CD14-positive monocyte (primary cell): ENCODE measurements around the gene TESPA1. TPM values are rescaled to one million over a fixed set of nuclear protein-coding genes. Genes with fewer than 3 reads are reported as not detected.
A peak's percentile ranks its signal among the peaks of the same experiment; 100 is the strongest.

Experiments used
- DNase-seq, 3 donors: peaks; one replicate each; pipeline ENCODE4 v3.0.0-alpha.2; 2011 to 2022
- H2AFZ ChIP-seq: 2 replicates; pipeline ENCODE4 v1.6.0; 2012; ENCODE audit warnings: mild to moderate bottlenecking, low read depth, low read length, inconsistent platforms; ENCODE audit not compliant: insufficient read depth, poor library complexity, severe bottlenecking
- H3K27ac ChIP-seq, 2 donors: 1 replicate in 1 of 2; 2 replicates in 1 of 2; pipeline ENCODE4 v1.5.1; 2012 to 2013; ENCODE audit warnings: low read length in 2 of 2, control low read depth in 1 of 2, inconsistent platforms in 1 of 2, low read depth in 1 of 2, mild to moderate bottlenecking in 1 of 2
- H3K27me3 ChIP-seq, 2 donors: one replicate each; pipeline versions ENCODE4 v1.6.0 to v1.6.1; 2011 to 2013; ENCODE audit warnings: low read length in 2 of 2; ENCODE audit not compliant: control insufficient read depth in 2 of 2, insufficient read depth in 2 of 2
- H3K36me3 ChIP-seq, 2 donors: replicated peaks in 1 of 2; 1 replicate in 1 of 2; 2 replicates in 1 of 2; pipeline versions ENCODE4 v1.5.1 to v1.6.1; 2012 to 2013; ENCODE audit warnings: low read length in 2 of 2, control low read depth in 1 of 2, inconsistent platforms in 1 of 2, mild to moderate bottlenecking in 1 of 2; ENCODE audit not compliant: insufficient read depth in 2 of 2, control insufficient read depth in 1 of 2
- H3K4me1 ChIP-seq, 2 donors: 1 replicate in 1 of 2; 2 replicates in 1 of 2; pipeline versions ENCODE4 v1.5.1 to v1.6.1; 2012 to 2013; ENCODE audit warnings: low read length in 2 of 2, control low read depth in 1 of 2, inconsistent platforms in 1 of 2, mild to moderate bottlenecking in 1 of 2, moderate library complexity in 1 of 2; ENCODE audit not compliant: insufficient read depth in 2 of 2, control insufficient read depth in 1 of 2
- H3K4me2 ChIP-seq: replicated peaks from 2 replicates; pipeline ENCODE3; 2012; ENCODE audit warnings: low read length, moderate library complexity, mild to moderate bottlenecking; ENCODE audit not compliant: poor library complexity, severe bottlenecking; ENCODE audit errors: extremely low read depth
- H3K4me3 ChIP-seq, 3 experiments: fragments of 200-600 bp in 1 of 3; sonication (generic) in 1 of 3; replicated peaks in 1 of 3; 1 replicate in 2 of 3; 2 replicates in 1 of 3; pipeline ENCODE4 v1.5.1; 2011 to 2013; ENCODE audit warnings: low read length in 3 of 3, mild to moderate bottlenecking in 3 of 3, control low read depth in 2 of 3, low read depth in 2 of 3, inconsistent platforms in 1 of 3, moderate library complexity in 1 of 3
- H3K79me2 ChIP-seq: 2 replicates; pipeline ENCODE4 v1.6.0; 2012; ENCODE audit warnings: mild to moderate bottlenecking, control low read depth, inconsistent platforms, low read length, moderate library complexity; ENCODE audit not compliant: insufficient read depth
- H3K9ac ChIP-seq: 2 replicates; pipeline ENCODE4 v1.6.0; 2017; ENCODE audit warnings: low read length, mild to moderate bottlenecking; ENCODE audit not compliant: insufficient read depth, poor library complexity, severe bottlenecking
- H3K9me3 ChIP-seq, 2 donors: replicated peaks in 1 of 2; 1 replicate in 1 of 2; 2 replicates in 1 of 2; pipeline versions ENCODE4 v1.5.1 to v1.6.1; 2012 to 2013; ENCODE audit warnings: low read length in 2 of 2, control low read depth in 1 of 2; ENCODE audit not compliant: control insufficient read depth in 1 of 2, insufficient read depth in 1 of 2
- H4K20me1 ChIP-seq: 2 replicates; pipeline ENCODE4 v1.6.0; 2012; ENCODE audit warnings: mild to moderate bottlenecking, low read length, control low read depth, moderate library complexity; ENCODE audit not compliant: insufficient read depth
- H3K27ac Mint-ChIP-seq, 7 donors: one replicate each; pipeline ENCODE4 v1.8.0; 2020; ENCODE audit warnings: mild to moderate bottlenecking in 7 of 7, mixed read lengths in 7 of 7, moderate library complexity in 6 of 7, inconsistent platforms in 2 of 7
- H3K27me3 Mint-ChIP-seq, 3 donors: one replicate each; pipeline ENCODE4 v1.8.0; 2021 to 2022; ENCODE audit warnings: low read depth in 3 of 3, mild to moderate bottlenecking in 3 of 3, mixed read lengths in 3 of 3, moderate library complexity in 3 of 3, inconsistent platforms in 1 of 3
- H3K36me3 Mint-ChIP-seq, 2 donors: one replicate each; pipeline ENCODE4 v1.8.0; 2020; ENCODE audit warnings: mixed read lengths in 2 of 2, inconsistent platforms in 1 of 2, mild to moderate bottlenecking in 1 of 2
- H3K4me1 Mint-ChIP-seq: one replicate; pipeline ENCODE4 v1.8.0; 2020; ENCODE audit warnings: mild to moderate bottlenecking, mixed read lengths
- H3K4me3 Mint-ChIP-seq, 2 donors: one replicate each; pipeline ENCODE4 v1.8.0; 2020; ENCODE audit warnings: mild to moderate bottlenecking in 2 of 2, mixed read lengths in 2 of 2, moderate library complexity in 1 of 2
- H3K9me3 Mint-ChIP-seq, 7 donors: one replicate each; pipeline ENCODE4 v1.8.0; 2020 to 2022; ENCODE audit warnings: mixed read lengths in 7 of 7, mild to moderate bottlenecking in 6 of 7, moderate library complexity in 6 of 7, inconsistent platforms in 2 of 7
- CTCF ChIP-seq: fragments of 200-600 bp; IDR thresholded peaks from one replicate; pipeline ENCODE4 v1.8.0; 2022; ENCODE audit warnings: antibody characterized with exemption, mild to moderate bottlenecking
- WGBS: methylation state at CpG from one replicate; pipeline ENCODE4 v1.1.5; 2013; ENCODE audit warnings: missing lambda C conversion rate; ENCODE audit not compliant: insufficient coverage; 5-methylcytosine and 5-hydroxymethylcytosine counted together
- intact Hi-C, 2 donors: fragments of 100-400 bp; cut with micrococcal nuclease; formaldehyde crosslinking; loops; one replicate each; pipeline versions ENCODE4 v1.15.0 to v1.15.1; 2023
- polyA plus RNA-seq, 3 donors: library from polyadenylated mRNA; depleted of rRNA in 1 of 3; unstranded in 2 of 3; stranded (reverse) in 1 of 3; fragments of 300-500 nt in 2 of 3; fragments of >200 nt in 1 of 3; fragmentation: Illumina TruSeq in 2 of 3; gene quantifications; 1 replicate in 2 of 3; 2 replicates in 1 of 3; pipeline ENCODE4 v1.2.3, GENCODE V29; 2012 to 2021

Gene TESPA1
- polyA plus RNA-seq, 3 donors: 0.23 to 0.61 (median 0.37) TPM

- no peaks in the 10 kb centered on the region for H4K20me1 ChIP-seq
- H3K27me3 ChIP-seq: no peaks in the 10 kb centered on the region
- no peak for DNase-seq
- intact Hi-C loops: no loop called here
- H3K4me1 ChIP-seq: peaks cover 15 to 19% of the 10 kb centered on the region in 2 donors
- no peak overlapping the region for H3K27ac Mint-ChIP-seq
- H3K9ac ChIP-seq: no peak overlapping the region
- H3K27me3 Mint-ChIP-seq: peaks cover 0 to 2% (median 0%) of the 10 kb centered on the region in 3 donors
- H3K36me3 Mint-ChIP-seq: peaks cover 8 to 10% of the 10 kb centered on the region in 2 donors
- no peak overlapping the region for H3K4me3 Mint-ChIP-seq
- H3K27ac ChIP-seq: no peak overlapping the region
- no CpG with 5 or more reads among the region's 2 CpGs for WGBS
- H3K4me3 ChIP-seq: no peak overlapping the region
- no peak for TF ChIP-seq CTCF
- no peak overlapping the region for H3K4me2 ChIP-seq
- H3K4me1 Mint-ChIP-seq: peaks cover 28% of the 10 kb centered on the region
- H2AFZ ChIP-seq: peak overlapping the region; percentile 10
- peaks cover 22 to 23% of the 10 kb centered on the region in 2 donors for H3K9me3 ChIP-seq
- H3K79me2 ChIP-seq: no peaks in the 10 kb centered on the region
- peaks cover 19 to 35% (median 27%) of the 10 kb centered on the region in 7 donors for H3K9me3 Mint-ChIP-seq
- H3K36me3 ChIP-seq: no peaks in the 10 kb centered on the region
These were observed 51.9 kb downstream of the TESPA1 start for GRCh38 chr12:54932691-54933090.

GRCh38 chr12:54932038-54932437 is 52.5 kb downstream of the TESPA1 start:
- no peak overlapping the region for H3K4me2 ChIP-seq
- no peak for DNase-seq
- Mint-ChIP-seq H3K9me3 (peaks cover 23 to 38% (median 27%) of the 10 kb centered on the region in 7 donors), H3K4me1 (peaks cover 28% of the 10 kb centered on the region), H3K27ac (no peak overlapping the region), H3K4me3 (no peak overlapping the region), H3K36me3 (peaks cover 8 to 10% of the 10 kb centered on the region in 2 donors), H3K27me3 (peaks cover 0 to 2% (median 0%) of the 10 kb centered on the region in 3 donors)
- no peaks in the 10 kb centered on the region for H3K27me3 ChIP-seq
- peaks cover 22 to 23% of the 10 kb centered on the region in 2 donors for H3K9me3 ChIP-seq
- no peaks in the 10 kb centered on the region for H4K20me1 ChIP-seq
- 100% methylated on average over 3 of the region's 4 CpGs for WGBS
- H2AFZ ChIP-seq: no peak overlapping the region
- H3K27ac ChIP-seq: no peak overlapping the region
- no peaks in the 10 kb centered on the region for H3K36me3 ChIP-seq
- H3K4me3 ChIP-seq: no peak overlapping the region
- no peak for TF ChIP-seq CTCF
- no peaks in the 10 kb centered on the region for H3K79me2 ChIP-seq
- H3K4me1 ChIP-seq: peaks cover 15 to 19% of the 10 kb centered on the region in 2 donors
- H3K9ac ChIP-seq: no peak overlapping the region
- intact Hi-C loops: no loop called here
